Endothelial cell (in vitro differentiated cells): ENCODE measurements around the gene ENPP4. TPM values are rescaled to one million over a fixed set of nuclear protein-coding genes. Genes with fewer than 3 reads are reported as not detected.

Experiments used
- DNase-seq: peaks from one replicate; pipeline ENCODE4 v3.0.0; 2021; ENCODE audit warnings: low spot score
- H3K27ac Mint-ChIP-seq: one replicate; pipeline ENCODE4 v1.8.0; 2021; ENCODE audit warnings: mixed read lengths, inconsistent platforms; ENCODE audit not compliant: unreplicated experiment
- H3K27me3 Mint-ChIP-seq: one replicate; pipeline ENCODE4 v1.8.0; 2021; ENCODE audit warnings: mild to moderate bottlenecking, moderate library complexity, mixed read lengths, inconsistent platforms; ENCODE audit not compliant: unreplicated experiment
- H3K36me3 Mint-ChIP-seq: one replicate; pipeline ENCODE4 v1.8.0; 2021; ENCODE audit warnings: mild to moderate bottlenecking, low read depth, mixed read lengths, inconsistent platforms; ENCODE audit not compliant: unreplicated experiment
- H3K4me1 Mint-ChIP-seq: one replicate; pipeline ENCODE4 v1.8.0; 2021; ENCODE audit warnings: mild to moderate bottlenecking, mixed read lengths, inconsistent platforms; ENCODE audit not compliant: unreplicated experiment
- H3K4me3 Mint-ChIP-seq: one replicate; pipeline ENCODE4 v1.8.0; 2021; ENCODE audit warnings: mild to moderate bottlenecking, mixed read lengths, inconsistent platforms; ENCODE audit not compliant: unreplicated experiment
- H3K9me3 Mint-ChIP-seq: one replicate; pipeline ENCODE4 v1.8.0; 2021; ENCODE audit warnings: mixed read lengths, inconsistent platforms; ENCODE audit not compliant: unreplicated experiment
- CTCF ChIP-seq: fragments of 200-600 bp; sonication (generic); IDR thresholded peaks from one replicate; pipeline ENCODE4 v1.5.0; 2021; ENCODE audit warnings: antibody characterized with exemption; ENCODE audit not compliant: unreplicated experiment
- total RNA-seq: library from RNA; stranded (reverse); fragmentation: NEBNext Ultra II Directional; extraction: Animal tissue kit (Norgen Biotek cat#: 25700); gene quantifications from one replicate; pipeline ENCODE4 v1.2.1, GENCODE V29; 2021; ENCODE audit not compliant: unreplicated experiment

The ENPP4 gene
- total RNA-seq, 1 donor from 2014 or later = 6.1 TPM

- Mint-ChIP-seq H3K27ac (no peak overlapping the region), H3K9me3 (no peaks in the 10 kb centered on the region), H3K36me3 (no peaks in the 10 kb centered on the region), H3K4me3 (no peak overlapping the region), H3K4me1 (no peaks in the 10 kb centered on the region), H3K27me3 (no peaks in the 10 kb centered on the region)
- no peak for DNase-seq
- TF ChIP-seq CTCF = no peak
These were observed 54.3 kb downstream of the ENPP4 start for GRCh38 chr6:46184114-46184513.

GRCh38 chr6:46186583-46186982 lies 56.8 kb downstream of the ENPP4 start:
- Mint-ChIP-seq H3K27me3 (no peaks in the 10 kb centered on the region), H3K27ac (no peak overlapping the region), H3K4me3 (no peak overlapping the region), H3K9me3 (no peaks in the 10 kb centered on the region), H3K4me1 (no peaks in the 10 kb centered on the region), H3K36me3 (no peaks in the 10 kb centered on the region)
- no peak for DNase-seq
- TF ChIP-seq CTCF = no peak

- Mint-ChIP-seq H3K4me3 (no peak overlapping the region), H3K4me1 (no peaks in the 10 kb centered on the region), H3K27ac (no peak overlapping the region), H3K9me3 (no peaks in the 10 kb centered on the region), H3K36me3 (no peaks in the 10 kb centered on the region), H3K27me3 (no peaks in the 10 kb centered on the region)
- TF ChIP-seq CTCF = no peak
- no peak for DNase-seq
These were observed 59.9 kb downstream of the ENPP4 start for GRCh38 chr6:46189726-46190125.

GRCh38 chr6:46190889-46191288 lies 61.1 kb downstream of the ENPP4 start:
- H3K4me1 Mint-ChIP-seq = no peaks in the 10 kb centered on the region
- TF ChIP-seq CTCF = no peak

GRCh38 chr6:46191961-46192360 lies 62.2 kb downstream of the ENPP4 start:
- no peak overlapping the region for H3K4me3 Mint-ChIP-seq
- no peaks in the 10 kb centered on the region for H3K4me1 Mint-ChIP-seq
- no peak overlapping the region for H3K27ac Mint-ChIP-seq
- H3K36me3 Mint-ChIP-seq = no peaks in the 10 kb centered on the region
- DNase-seq = no peak
- no peaks in the 10 kb centered on the region for H3K27me3 Mint-ChIP-seq
- no peaks in the 10 kb centered on the region for H3K9me3 Mint-ChIP-seq
- TF ChIP-seq CTCF = no peak

More at GRCh38 chr6:46190889-46191288, 61.1 kb downstream of the ENPP4 start:
- Mint-ChIP-seq H3K27ac (no peak overlapping the region), H3K27me3 (no peaks in the 10 kb centered on the region), H3K4me3 (no peak overlapping the region), H3K9me3 (no peaks in the 10 kb centered on the region), H3K36me3 (no peaks in the 10 kb centered on the region)
- DNase-seq = no peak

Other genes with a start within 250 kb of the ENPP4 start
- gene CLIC5, start 114.1 kb upstream of the ENPP4 start, total RNA-seq = 10.9 TPM
- 4.8 TPM for gene ENPP5, start 41.0 kb downstream of the ENPP4 start, total RNA-seq